Left lung (tissue), 10 donors: ENCODE data around the gene MBNL1. TPM values are rescaled to one million over a fixed set of nuclear protein-coding genes. Genes with fewer than 3 reads are reported as not detected.

Source experiments
- ATAC-seq: fragments of 200-7000 bp; cut with Tn5 transposase; one replicate; pipeline ENCODE4 v1.9.1; 2020; ENCODE audit warnings: moderate library complexity
- DNase-seq, 4 donors: peaks; one replicate each; pipeline ENCODE4 v3.0.0-alpha.2; 2013 to 2020
- H3K27ac ChIP-seq, 2 donors: fragments of 200-600 bp; sonication (generic) in 1 of 2; one replicate each; pipeline versions ENCODE4 v1.5.0 to v1.8.0; 2020 to 2021
- H3K27me3 ChIP-seq, 2 donors: fragments of 200-600 bp; sonication (generic) in 1 of 2; one replicate each; pipeline versions ENCODE4 v1.5.0 to v1.8.0; 2020 to 2021
- H3K36me3 ChIP-seq, 2 donors: fragments of 200-600 bp; sonication (generic) in 1 of 2; one replicate each; pipeline versions ENCODE4 v1.5.0 to v1.8.0; 2020 to 2021
- H3K4me1 ChIP-seq, 2 donors: fragments of 200-600 bp; one replicate each; pipeline ENCODE4 v1.8.0; 2021
- H3K4me3 ChIP-seq, 2 donors: fragments of 200-600 bp; sonication (generic) in 1 of 2; one replicate each; pipeline versions ENCODE4 v1.5.0 to v1.8.0; 2020 to 2021; ENCODE audit warnings: mild to moderate bottlenecking in 1 of 2
- H3K9me3 ChIP-seq, 2 donors: fragments of 200-600 bp; sonication (generic) in 1 of 2; one replicate each; pipeline versions ENCODE4 v1.5.0 to v1.8.0; 2020 to 2021
- intact Hi-C, 2 donors: fragments of 100-400 bp; cut with DNase I; formaldehyde crosslinking; loops; one replicate each; pipeline versions ENCODE4 v1.11.2 to v1.14.2; 2022
- polyA plus RNA-seq, 6 donors: library from polyadenylated mRNA; unstranded; fragments of 120-200 nt; gene quantifications; one replicate each; pipeline ENCODE4 v1.2.1, GENCODE V29; 2013; ENCODE audit not compliant: insufficient read length in 6 of 6
- total RNA-seq, 2 donors: library from RNA; stranded (reverse); fragmentation: NEBNext Ultra II Directional; extraction: Animal tissue kit (Norgen Biotek cat#: 25700); gene quantifications; one replicate each; pipeline ENCODE4 v1.2.1, GENCODE V29; 2021
- TF ChIP-seq, protein P1 (sequence below), 2 donors: fragments of 200-600 bp; sonication (generic) in 1 of 2; IDR thresholded peaks; one replicate each; pipeline versions ENCODE4 v1.5.0 to v1.8.0; 2021; ENCODE audit warnings: antibody characterized with exemption in 2 of 2
- donor health status: DM: no; HTN: yes; CAD: no.
- donor health status: DM: no; HTN: no; CAD: no.

Gene MBNL1
- total and polyA plus RNA-seq, 8 donors = 92.3 to 246 (median 109) TPM

- intact Hi-C loops = loop anchor here in 1 of 2 donors (10.0 kb wide), 1 partner anchor 48 kb away; no protein-coding TSS in a partner anchor
- no peak for DNase-seq
- no peaks in the 10 kb centered on the region for H3K27me3 ChIP-seq
- ATAC-seq = peak; percentile 3
- H3K9me3 ChIP-seq = no peaks in the 10 kb centered on the region
- TF ChIP-seq, protein P1, sequence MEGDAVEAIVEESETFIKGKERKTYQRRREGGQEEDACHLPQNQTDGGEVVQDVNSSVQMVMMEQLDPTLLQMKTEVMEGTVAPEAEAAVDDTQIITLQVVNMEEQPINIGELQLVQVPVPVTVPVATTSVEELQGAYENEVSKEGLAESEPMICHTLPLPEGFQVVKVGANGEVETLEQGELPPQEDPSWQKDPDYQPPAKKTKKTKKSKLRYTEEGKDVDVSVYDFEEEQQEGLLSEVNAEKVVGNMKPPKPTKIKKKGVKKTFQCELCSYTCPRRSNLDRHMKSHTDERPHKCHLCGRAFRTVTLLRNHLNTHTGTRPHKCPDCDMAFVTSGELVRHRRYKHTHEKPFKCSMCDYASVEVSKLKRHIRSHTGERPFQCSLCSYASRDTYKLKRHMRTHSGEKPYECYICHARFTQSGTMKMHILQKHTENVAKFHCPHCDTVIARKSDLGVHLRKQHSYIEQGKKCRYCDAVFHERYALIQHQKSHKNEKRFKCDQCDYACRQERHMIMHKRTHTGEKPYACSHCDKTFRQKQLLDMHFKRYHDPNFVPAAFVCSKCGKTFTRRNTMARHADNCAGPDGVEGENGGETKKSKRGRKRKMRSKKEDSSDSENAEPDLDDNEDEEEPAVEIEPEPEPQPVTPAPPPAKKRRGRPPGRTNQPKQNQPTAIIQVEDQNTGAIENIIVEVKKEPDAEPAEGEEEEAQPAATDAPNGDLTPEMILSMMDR (IDR thresholded peaks at IDR 0.05) = no peak
- H3K27ac ChIP-seq = peak overlapping the region; percentile 69 to 82
- peak overlapping the region in 1 of 2 donors; percentile 10 for H3K4me3 ChIP-seq
- H3K4me1 ChIP-seq = peaks cover 30 to 96% of the 10 kb centered on the region in 2 donors
- no peaks in the 10 kb centered on the region for H3K36me3 ChIP-seq
These were observed 114.4 kb downstream of the MBNL1 start for GRCh38 chr3:152383136-152383606.

DNA sequence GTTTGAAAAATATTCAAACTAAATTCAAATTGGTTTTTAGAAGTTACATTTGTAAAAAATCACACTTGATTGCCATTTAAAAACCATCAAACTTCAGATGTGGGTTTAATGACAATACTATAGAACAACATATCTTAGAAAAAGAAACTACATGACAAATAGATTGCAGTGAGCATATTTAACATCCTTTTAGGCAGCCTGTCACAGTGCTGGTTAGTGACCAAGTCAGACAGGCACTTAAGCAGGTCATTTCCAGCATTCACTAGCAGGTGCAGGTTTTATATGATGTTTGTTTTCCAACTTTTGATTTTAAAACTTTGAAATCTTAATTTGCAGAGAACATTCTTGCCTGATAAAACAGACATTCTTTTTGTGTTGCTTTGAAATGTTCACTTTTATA is 115.7 kb downstream of the MBNL1 start:
- H3K9me3 ChIP-seq = no peaks in the 10 kb centered on the region
- intact Hi-C loops = loop anchor here in 1 of 2 donors (10.0 kb wide), 1 partner anchor 50 kb away; no protein-coding TSS in a partner anchor
- DNase-seq (no peak), ATAC-seq (peak; percentile 30)
- no peaks in the 10 kb centered on the region for H3K36me3 ChIP-seq
- H3K4me1 ChIP-seq = peaks cover 30 to 91% of the 10 kb centered on the region in 2 donors
- no peaks in the 10 kb centered on the region for H3K27me3 ChIP-seq
- TF ChIP-seq, protein P1 (IDR thresholded peaks at IDR 0.05) = no peak
- H3K27ac ChIP-seq = peak overlapping the region; percentile 63 to 82
- H3K4me3 ChIP-seq = no peak overlapping the region

DNA sequence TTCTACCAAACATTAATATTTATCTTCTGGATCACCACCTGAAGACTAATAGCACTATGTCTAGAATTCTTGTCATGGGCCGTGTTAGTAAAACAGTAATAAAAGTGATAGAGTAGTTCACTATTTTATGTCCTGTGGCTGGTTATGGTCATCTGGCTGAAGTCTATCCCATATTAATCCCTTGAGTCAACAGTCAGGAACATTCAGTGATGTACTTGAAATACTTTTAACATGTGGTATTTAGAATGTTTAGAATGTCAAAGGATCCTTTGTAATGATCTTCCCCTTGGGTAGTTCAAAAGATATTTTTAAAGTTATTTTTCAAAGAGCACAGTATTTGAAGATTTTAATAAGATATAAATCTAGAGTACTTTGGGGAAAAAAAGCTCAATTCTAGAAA is 117.0 kb downstream of the MBNL1 start:
- Histone ChIP-seq H3K27ac (peak overlapping the region; percentile 9 to 63), H3K27me3 (no peaks in the 10 kb centered on the region), H3K36me3 (no peaks in the 10 kb centered on the region), H3K9me3 (no peaks in the 10 kb centered on the region), H3K4me3 (no peak overlapping the region), H3K4me1 (peaks cover 23 to 80% of the 10 kb centered on the region in 2 donors)
- no peak for DNase-seq
- ATAC-seq = peak; percentile 23
- intact Hi-C loops = loop anchor here in 1 of 2 donors (10.0 kb wide), 1 partner anchor 51 kb away; no protein-coding TSS in a partner anchor
- TF ChIP-seq, protein P1 (IDR thresholded peaks at IDR 0.05) = no peak

GRCh38 chr3:152386208-152386607 is 117.5 kb downstream of the MBNL1 start:
- H3K4me3 ChIP-seq = no peak overlapping the region
- TF ChIP-seq, protein P1 (IDR thresholded peaks at IDR 0.05) = no peak
- no peaks in the 10 kb centered on the region for H3K36me3 ChIP-seq
- H3K4me1 ChIP-seq = peaks cover 28 to 80% of the 10 kb centered on the region in 2 donors
- H3K27ac ChIP-seq = peak overlapping the region; percentile 9 to 15
- no peaks in the 10 kb centered on the region for H3K27me3 ChIP-seq
- intact Hi-C loops = loop anchor here in 1 of 2 donors (10.0 kb wide), 1 partner anchor 51 kb away; no protein-coding TSS in a partner anchor
- DNase-seq (no peak), ATAC-seq (no peak)
- no peaks in the 10 kb centered on the region for H3K9me3 ChIP-seq

GRCh38 chr3:152388631-152389030 is 119.9 kb downstream of the MBNL1 start:
- Histone ChIP-seq H3K27me3 (no peaks in the 10 kb centered on the region), H3K27ac (peak overlapping the region; percentile 16 to 60), H3K36me3 (no peaks in the 10 kb centered on the region), H3K4me1 (peaks cover 41 to 70% of the 10 kb centered on the region in 2 donors), H3K4me3 (no peak overlapping the region), H3K9me3 (no peaks in the 10 kb centered on the region)
- intact Hi-C loops = loop anchor here in 1 of 2 donors (10.0 kb wide), 1 partner anchor 54 kb away; no protein-coding TSS in a partner anchor
- ATAC-seq = peak; percentile 28
- no peak for DNase-seq
- TF ChIP-seq, protein P1 (IDR thresholded peaks at IDR 0.05) = no peak
